NCI-H82 (cell line): ENCODE data around the gene DNMT3A.

Experiments
- DNase-seq: peaks from one replicate; lab custom pipeline; 2025; lab: John Stamatoyannopoulos, UW

The DNMT3A gene

DNA sequence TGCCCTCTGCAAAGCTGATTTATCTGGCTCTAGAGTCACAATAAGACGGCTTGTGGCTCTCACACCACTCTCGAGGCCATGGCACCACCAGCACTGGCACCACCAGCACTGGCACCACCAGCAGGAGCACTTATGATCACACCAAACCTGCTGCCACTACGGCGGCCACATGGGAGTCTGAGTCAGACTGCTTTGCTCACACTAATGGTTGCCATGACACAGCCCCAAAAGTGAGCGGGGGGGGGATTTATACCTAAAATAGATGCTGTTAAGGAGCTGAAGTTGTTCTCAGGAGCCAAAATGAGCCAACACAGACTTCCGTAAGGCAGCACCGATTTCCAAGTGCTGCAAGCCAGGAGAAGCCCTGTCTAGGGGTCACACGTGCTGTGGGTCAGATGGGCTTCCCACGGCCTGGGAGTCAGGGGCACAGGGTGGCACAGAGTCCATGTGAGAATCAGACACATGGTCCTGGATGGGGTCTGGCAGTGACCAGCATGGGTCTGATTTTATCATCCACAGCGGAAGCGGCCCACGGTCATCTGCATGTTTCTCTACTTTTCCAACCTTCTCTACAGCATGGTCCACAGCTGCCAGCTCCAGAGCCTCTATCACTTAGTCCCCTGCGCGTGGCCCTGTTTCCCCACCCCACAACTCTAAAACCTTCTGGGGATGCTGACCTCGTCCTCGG is 16.7 kb downstream of the DNMT3A start:
- no peak for DNase-seq

DNA sequence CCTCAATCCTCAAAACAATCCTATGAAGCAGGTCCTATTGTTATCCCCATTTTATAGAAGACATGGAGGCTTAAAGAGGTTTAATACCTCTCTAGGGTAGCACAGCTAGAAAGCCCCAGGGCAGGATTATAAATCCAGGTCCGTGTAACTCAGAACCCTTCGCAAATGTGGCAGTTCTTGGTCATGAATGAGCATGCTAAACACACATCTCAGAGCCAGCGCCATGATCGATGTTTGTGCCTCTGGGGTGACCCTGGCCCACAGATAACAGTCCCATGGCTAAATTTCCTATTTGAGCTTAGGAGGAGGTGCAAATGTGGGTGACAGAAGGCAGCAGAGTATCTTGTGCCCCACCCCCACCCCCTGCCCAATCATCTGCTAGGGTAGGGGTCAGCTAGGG is 17.5 kb downstream of the DNMT3A start:
- peak; percentile 59 for DNase-seq

DNA sequence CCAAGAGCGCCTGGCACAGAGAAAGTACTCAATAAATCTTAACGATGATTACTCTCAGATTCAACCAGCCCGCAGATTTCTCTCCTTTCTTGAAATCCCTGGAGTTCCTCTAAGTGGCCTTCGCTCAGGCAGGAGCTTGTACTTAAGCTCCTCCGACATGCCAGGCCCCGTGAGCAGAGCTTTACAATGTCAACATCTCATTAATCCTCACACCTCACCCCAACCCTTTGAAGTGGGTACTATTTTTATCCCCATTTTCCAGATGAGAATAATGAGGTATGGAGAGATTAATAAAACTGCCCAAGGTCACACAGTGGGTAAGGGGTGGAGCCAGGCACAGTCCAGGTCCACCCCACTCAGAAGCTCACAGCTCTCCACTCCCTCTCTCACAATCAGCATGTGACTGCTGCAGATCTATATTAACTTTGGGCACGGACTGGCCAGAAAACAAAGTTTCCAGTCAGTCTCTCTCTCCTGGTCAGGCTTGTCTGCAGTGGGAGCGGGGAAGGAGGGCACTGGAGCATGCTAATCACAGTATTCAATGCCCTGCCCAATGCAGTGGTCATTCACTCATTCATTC is 18.0 kb downstream of the DNMT3A start:
- DNase-seq, result peak; percentile 78

DNA sequence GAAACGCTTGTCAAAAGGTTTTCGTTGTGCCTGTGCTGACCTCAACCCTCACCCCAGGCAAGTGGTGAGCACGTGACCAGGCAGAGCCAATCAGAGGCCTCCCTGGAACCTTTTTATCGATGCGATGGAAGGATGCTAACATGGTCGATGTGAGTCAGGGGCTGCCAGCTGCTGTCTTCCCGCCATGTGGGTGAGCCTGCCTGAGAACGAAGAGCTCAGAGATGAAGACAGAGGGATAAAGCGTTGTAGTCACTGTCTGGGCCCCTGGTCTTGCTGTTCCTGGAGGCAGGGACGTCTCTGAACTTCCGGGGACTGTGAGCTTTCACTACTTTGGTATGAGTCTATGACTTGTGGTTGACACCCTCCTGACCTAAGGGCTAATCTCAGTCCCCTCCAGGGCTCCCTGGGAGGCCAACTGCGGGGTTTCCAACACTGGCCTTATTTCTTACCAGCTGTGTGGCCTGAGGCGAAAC is 18.6 kb downstream of the DNMT3A start:
- peak; percentile 71 for DNase-seq

DNA sequence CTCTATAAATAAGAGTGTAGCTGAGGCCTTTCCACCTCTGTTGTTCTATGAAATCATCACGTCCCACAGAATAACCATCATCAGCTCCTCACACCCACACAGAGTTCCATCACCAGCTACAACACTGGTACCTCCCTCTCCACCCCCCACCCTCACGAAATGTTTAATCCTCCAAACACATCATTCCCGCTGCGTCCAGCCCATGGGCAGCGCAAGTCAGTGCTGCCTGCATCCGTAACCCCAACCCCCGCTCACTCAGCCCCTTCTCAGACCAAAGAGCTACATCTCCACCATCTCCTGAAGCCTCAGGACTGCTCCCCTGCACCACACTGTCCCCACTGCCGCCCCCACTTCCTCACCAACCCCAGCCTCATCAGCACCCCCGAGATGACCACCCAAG is 19.4 kb downstream of the DNMT3A start:
- peak; percentile 24 for DNase-seq

DNA sequence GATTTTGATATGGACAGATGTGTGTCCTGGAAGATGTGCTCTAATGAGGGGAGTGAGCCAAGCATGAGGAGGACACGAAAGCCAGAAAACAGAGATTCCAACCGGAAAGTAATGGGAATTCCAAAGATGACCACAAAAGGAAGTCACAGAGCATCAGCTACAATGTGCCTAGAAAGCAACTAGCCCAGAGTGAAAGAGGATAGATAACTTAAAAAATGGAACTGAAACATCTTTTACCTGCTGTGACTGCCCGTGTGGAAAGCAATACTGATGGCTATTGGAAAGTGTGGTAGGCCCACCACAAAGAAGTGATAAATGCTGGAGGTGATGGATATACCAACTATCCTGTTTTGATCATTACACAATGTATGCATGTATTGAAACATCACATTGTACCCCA is 21.6 kb downstream of the DNMT3A start:
- no peak for DNase-seq

DNA sequence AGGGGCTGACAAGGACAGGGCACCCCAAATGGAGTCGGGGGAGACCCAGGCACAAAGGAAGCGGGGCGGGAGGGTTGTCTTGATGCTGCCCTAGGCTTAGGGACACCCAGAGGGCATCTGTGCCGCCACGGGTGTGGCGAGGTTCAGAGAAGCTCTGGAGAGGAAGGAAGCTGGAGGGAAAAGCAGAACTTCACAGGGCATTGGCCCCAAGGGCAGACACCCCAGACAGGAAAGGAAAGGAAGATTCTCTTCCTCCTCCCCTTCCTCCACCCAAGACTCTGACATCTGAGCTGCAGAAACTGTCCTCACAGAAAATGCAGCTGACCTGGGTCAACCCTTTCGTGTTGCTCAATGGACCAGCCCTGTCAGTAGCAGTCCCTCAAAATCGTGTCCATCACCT is 25.6 kb downstream of the DNMT3A start:
- DNase-seq, result no peak

DNA sequence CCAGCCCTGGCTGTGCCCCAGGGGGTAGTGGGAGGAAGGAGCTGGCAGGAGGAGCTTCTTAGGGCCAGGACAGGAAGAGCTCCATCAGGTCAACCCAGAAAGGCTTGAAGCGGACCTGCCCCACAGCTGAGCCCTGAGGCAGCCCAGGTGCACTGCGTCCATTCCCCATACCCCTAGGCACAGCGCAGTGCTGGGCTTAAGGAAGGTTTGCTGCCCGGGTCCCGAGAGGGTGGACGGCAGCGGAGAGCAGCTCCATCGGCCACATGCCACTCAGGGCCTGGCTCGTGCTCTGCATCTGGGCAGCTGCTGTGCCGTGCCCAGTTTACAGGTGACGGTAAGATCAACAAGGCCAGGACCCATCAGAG is 26.4 kb downstream of the DNMT3A start:
- DNase-seq, result no peak

DNA sequence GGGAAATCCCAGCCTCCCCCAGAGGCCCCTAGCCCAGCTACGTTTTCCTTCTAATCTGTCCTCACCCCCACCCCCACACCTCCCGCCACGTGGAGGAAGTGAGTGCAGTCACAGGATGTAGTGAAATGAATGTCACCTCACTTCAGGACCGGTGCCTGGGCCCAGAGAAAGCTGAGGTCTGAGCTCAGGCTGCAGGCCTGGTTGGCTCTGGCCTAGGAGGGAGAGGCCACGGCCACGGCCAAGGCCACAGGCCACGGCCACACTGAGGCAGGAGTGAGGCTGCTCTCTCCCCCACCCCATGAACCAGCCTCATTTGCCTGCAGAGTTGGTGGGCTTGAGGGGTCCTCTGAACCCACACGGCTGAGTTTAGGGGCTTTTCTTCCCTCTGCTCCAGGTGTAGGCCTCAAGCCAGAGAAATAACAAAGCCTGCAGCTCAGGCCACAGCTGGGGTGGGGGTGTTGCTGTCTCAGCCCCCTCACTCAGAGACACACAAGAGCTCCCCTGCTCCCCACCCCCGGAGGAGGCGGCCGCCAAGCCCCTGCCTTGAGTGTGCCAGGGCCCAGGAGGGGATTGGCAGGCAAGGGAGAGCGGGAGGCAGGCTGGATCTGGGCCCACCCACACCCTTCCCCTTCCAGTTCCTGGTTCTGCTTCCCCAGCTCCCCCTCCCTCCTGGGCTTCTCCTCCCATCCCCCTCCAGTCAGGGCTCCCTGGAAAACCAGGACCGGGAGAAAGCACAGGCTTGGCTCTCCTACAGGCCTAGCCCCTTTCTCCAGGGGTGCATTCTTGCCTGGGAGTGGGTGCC is 27.0 kb downstream of the DNMT3A start:
- DNase-seq, result peak; percentile 92

DNA sequence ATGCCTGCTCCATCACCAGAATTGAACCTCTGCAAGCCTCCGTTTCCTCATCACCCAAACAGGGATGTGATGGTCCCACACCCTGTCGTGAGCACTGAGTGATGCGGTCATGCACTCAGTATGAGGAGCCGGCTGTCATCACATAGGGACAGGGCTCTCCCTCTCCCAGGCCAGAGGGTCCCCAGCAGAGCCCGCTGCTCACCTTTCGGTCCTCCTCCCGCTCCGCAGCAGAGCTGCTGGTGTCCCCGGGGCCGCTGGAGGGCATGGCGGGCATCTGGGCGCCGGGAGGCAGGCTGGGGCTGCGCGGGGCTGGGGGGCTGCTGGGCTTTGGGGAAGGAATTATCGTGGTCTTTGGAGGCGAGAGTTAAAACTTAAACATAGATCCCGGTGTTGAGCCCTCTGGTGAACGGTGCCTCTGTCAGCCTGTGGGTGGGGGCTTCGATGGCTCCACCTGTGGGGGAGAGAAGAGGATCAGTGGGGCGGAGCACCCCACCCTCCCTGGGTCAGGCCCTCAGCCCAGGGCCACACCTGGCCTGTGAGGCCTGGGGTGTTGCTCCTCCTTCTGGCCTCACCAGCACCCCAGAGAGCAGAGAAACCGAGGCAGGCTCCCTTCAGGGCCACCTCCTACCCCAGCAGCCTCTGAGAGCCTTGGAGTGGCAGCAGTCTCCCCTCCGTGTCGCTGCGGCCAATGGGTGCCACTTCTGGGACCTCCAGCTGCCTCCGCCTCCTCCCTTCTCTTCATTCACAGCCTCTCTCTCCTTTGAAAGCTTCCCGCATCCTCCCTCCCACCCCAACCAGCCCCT is 27.8 kb downstream of the DNMT3A start:
- no peak for DNase-seq

DNA sequence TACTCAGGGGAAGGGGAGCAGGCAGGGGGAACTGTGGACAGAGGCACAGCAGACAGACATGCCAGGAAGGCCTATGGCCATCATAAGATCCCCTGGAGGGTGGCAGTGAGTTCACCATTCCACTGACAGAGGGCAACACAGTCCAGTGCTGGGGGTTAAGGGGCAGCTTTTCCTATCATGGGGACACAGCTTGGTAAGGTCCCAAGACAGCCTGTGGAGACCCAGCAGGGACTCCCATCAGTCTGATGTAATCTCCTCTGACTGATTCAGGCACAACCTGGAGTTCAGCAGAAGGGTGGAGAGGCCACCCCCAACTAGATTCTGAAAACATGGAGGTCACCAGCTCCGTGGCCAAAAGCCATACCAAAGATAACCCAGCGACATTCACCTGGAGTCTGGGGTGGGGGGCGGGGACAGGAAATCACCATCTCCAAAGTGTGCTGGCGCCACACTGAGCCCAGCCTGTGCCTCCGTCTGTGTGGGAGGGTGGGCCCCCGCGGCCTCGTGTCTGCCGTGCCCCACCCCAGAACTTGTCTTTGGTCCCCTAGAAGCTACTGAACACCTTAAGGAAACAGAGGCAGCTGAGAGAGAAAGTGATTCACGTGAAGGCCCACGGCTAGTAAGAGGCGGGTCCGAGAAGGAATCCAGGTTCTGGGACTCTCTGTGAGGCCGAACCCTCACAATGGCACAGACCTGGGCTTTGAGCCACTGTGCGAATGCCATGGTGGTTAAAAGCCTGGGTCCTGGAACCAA is 28.6 kb downstream of the DNMT3A start:
- no peak for DNase-seq

DNA sequence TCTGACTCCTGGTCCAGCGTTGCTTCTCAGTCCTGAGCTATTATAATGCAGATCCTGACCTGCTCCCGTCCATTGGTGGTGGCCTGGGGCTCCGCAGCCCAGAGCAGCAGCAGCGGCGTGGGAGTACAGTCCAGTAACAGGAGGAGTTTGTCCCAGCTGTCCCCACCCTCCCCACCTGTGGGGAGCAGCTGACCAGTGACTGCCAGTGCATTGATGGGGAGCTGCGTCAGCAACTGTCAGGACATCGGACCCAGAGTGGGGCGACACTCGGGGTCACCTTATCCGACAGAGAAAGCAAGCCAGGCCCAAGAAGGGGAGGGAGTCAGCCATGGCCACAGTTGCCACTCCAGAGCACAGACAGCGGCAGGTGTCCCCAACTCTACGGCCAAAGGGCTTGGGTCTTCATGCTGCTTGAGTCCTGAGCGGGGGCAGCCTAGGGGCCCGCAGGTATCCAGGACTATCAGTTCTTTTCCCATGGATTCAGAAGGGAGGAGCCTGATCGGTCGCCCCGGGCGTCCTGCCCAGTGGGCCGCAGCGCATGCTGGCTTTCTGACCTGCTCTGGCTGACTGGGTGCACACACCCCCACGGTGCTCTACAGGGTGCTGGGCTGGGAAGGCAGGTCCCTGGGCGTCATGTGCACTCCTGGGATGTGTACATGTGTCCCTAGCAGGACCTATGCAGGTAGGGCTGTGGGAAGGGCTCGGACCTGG is 29.7 kb downstream of the DNMT3A start:
- DNase-seq, result no peak

DNA sequence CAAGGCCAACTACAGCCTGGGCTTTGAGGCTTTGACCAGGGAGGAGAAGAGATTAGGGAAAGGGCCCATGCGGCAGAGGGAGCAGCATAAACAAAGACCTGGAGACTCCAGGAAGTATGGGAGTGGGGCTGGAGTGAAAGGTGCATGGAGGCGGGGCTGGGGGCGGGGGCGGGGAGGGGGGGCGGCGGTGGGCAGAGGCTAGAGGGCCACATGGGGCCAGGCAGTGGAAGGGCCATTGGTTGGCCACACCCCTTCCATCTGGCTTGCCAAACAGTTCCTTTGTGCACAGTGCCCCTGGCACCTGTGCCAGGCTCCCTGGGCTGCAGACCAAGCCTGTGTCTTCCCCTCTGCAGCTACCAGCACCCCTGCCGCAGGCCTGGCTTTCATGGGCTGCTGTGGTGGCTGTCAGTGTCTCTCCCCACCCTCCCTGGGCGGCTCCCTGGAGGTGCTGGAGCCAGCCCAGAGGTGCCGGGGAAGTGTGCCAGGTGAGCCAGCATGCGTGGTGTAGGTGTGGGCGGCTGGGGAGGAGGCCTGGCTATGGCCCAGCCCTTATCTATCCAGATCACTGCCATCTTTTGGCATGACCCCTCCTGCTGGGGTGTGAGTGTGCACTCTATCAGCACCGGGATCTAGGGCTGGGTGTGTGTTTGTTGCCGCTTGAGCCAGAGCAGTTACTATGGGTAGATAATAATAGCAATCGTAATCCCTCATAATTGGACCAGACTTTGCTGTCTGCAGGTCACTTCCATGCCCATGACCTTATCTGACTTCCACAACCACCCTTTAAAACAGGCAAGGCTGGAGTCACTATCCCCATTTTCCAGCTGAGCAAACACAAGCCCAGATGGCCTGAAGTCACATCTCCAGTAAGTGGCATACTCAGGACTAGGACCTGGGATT is 30.5 kb downstream of the DNMT3A start:
- peak; percentile 92 for DNase-seq

DNA sequence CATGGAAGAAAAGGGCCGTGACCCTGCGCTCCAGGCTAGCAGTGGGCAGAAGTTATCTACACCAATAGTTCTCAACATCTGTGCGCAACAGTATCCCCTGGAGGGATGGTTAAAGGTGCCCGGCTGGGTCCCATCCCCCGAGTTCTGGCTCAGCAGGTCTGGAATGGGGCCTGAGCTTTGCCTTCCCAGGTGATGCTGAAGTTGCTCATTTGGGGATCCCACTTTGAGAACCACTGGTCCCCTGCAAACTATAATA is 31.1 kb downstream of the DNMT3A start:
- DNase-seq, result no peak

DNA sequence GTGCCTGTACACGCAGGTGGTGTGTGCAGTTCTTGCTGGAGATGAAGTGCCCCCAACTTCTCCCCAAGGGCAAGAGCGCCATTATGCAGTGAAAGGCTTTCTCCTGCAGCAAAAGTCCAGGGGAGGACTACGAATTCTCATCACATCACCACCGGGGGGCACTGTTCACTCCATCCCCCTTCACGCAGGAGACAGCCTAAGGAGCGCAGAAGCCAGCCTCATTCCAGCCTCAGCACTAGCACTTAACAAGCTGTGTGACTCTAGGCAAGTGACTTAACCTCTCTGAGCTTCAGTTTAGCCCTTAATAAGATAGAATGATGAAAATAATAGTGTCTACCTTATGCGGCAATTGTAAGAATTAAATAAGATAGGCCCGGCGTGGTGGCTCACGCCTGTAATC is 32.3 kb downstream of the DNMT3A start:
- peak; percentile 89 for DNase-seq

DNA sequence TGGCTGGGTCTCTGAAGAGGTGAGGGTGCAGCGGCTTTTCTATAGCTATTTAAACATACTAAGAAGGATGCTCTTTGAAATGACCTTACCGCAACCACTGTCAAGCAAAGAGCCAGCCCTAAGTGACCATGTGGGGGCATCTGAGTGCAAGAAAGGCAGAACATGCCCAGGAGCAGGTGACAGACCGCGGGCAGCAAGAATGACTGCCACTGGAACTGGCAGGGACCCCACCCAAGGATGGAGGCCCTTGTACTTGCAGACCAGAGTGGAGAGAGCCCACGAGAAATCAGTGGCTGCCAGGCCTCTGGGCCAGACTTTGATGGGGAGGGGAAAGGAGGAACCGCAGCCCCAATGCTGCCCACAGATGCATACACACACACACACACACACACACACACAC is 33.1 kb downstream of the DNMT3A start:
- no peak for DNase-seq

DNA sequence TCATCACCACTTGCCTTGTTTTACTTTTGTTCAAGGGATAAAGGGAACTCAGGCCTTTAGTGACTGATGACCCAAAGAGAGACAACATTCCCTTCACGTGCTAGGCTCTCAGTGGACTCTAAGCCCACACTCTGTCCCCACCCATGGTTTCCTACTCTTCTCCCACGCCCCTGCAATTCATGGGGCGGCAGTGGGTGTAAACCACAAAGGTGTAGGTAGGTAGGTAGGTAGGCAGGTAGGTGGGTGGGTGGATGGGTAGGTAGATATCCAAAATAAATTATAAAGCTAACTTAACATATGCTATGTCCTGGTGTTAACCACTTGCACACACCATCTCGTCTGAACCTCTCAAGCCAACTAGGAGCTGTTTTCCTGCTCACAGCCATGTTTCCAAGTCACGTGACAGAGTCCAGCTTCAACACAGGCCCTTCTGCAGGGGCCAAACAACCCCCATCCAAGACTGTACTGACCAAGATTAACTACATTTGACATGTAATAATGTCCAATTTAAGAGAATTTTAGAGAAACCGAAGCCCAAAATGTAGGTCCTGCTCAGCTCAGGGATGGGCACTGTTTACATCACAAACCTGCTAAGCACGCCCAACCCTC is 33.7 kb downstream of the DNMT3A start:
- DNase-seq, result no peak

DNA sequence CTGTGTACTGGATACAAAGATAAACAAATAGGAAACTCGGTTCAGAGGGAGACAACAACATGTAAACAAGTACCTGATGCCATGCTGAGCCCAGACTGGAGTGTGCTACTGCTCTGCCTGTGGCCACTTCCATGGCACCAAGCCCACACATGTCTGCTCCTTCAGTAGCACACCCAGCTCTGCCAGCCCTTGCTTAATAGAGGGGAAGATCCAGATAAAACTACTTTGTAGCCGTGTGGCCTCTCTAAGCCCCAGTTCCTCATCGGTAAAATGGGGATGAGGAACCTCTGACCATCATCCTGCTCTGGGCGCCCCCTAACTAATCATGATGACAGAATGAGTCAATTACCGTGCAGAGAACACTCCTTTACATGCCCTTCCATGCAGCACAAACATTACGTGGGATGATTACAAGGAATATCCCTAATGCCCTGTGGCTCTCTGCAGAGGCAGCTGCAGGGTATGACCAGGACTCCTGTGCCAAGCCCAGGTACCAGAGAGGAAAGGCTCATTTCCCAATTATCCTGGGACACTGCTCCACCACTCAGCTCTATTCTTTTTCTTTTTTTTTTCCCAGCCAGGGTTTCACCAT is 34.9 kb downstream of the DNMT3A start:
- no peak for DNase-seq

DNA sequence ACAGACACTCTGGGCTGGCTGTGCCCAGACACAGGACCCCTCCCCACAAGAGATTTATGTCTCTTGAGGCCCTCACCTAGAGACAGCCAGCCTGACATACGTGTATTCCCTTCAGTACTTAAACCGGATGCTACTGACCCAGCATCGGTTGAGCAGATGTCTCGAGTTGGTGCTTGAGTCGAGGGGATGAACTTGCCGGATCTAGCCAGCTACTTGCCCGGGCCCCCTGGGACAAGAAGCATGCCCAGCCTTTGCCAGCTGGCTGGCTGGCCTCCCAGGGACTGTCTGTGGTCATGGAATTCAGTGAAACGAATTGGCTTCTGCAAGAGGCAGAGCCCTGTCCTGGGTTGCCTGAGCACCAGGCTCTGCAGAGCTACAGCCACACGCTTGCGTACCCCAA is 36.0 kb downstream of the DNMT3A start:
- peak; percentile 86 for DNase-seq
